ENCODE measurements around the gene CCDC200. TPM values are rescaled to one million over a fixed set of nuclear protein-coding genes. Genes with fewer than 3 reads are reported as not detected.

Gene CCDC200
- total and polyA plus RNA-seq, 2 of the 13 experiments (the other 11 are each of a cell fraction or from before 2014, with no cell fraction given): not detected

DNA sequence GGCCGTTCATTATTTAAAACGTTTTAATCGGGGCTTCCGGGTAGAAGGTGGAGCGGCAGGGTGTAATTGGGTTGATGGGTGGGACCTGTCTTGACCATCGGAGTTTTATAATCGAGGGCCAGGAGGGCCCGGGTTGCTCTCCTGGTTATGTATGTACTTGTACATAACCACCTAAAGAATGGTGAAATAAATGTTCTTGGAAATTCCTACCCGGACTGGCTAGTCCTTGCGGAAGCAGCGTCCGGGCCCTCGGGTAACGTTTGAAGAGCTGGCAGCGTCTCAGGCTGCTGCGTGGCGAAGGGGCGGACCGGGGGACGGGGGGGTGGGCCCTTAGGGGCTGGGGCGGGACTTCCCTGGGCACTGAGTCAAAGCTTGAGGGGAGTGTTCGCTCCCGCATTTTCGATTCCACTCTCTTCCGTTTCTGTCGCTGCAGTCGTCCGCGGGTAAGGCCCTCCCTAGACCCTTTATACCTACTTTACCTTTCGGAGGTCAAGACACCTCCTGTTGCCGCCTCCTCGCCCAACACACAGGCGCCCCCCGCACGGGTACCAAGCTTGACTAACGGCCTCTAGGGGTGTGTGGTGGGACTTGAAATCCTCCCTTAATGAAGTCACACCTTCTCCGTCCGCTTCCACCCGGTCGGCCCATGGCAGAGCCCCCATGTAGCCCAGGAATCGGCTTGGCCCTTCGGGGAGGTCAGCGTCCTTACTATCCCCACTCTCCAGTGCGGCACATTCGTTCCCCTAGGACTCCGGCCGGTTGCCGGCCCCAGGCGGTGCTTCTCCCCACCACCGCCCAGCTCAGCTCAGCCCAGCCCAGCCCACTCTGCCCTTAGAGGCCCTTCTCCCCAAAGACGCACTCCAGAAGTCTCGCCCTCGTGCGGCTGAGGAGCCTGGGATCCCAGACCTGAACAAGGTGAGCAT is 16.7 kb downstream of the CCDC200 start, which contains the start of gene TMEM106A (continued):
- TF ChIP-seq AGO2 (optimal IDR thresholded peaks at IDR 0.05; ENCODE audit: low read depth, low read length) (peak; percentile 96), ZBTB14 (CRISPR knock-in tag; IDR thresholded peaks at IDR 0.05) (0 out of 2 replicates have a peak, but pooled peaks have one; percentile 15), RCOR2 (CRISPR knock-in tag; IDR thresholded peaks at IDR 0.05) (no peak; the same call in 1 of the 2 replicates), POLR2AphosphoS5 (IDR thresholded peaks at IDR 0.05; ENCODE audit: low read depth, low read length) (peak; percentile 97), RORA (CRISPR knock-in tag; IDR thresholded peaks at IDR 0.05) (0 out of 2 replicates have a peak, but pooled peaks have one; percentile 34), GMEB1 (CRISPR knock-in tag; IDR thresholded peaks at IDR 0.05; ENCODE audit: borderline replicate concordance) (no peak; the same call in 1 of the 2 replicates), TAF1 (CRISPR knock-in tag; IDR thresholded peaks at IDR 0.05) (peak; percentile 87), SP1 (IDR thresholded peaks at IDR 0.05) (no peak), SP1 (CRISPR knock-in tag; IDR thresholded peaks at IDR 0.05) (peak; percentile 36; the same call in 1 of the 2 replicates), RAD51 (IDR thresholded peaks at IDR 0.05; ENCODE audit: borderline replicate concordance) (no peak), CAMTA2 (CRISPR knock-in tag; IDR thresholded peaks at IDR 0.05; ENCODE audit: borderline replicate concordance) (peak; percentile 69; the same call in 1 of the 2 replicates), SP4 (CRISPR knock-in tag; IDR thresholded peaks at IDR 0.05) (peak; percentile 78), ZSCAN21 (CRISPR knock-in tag; IDR thresholded peaks at IDR 0.05; ENCODE audit: borderline replicate concordance) (0 out of 2 replicates have a peak, but pooled peaks have one; percentile 48), STAT6 (CRISPR knock-in tag; IDR thresholded peaks at IDR 0.05; ENCODE audit: borderline replicate concordance) (0 out of 2 replicates have a peak, but pooled peaks have one; percentile 13), ZBTB20 (CRISPR knock-in tag; IDR thresholded peaks at IDR 0.05; ENCODE audit: borderline replicate concordance, low read depth) (no peak; the same call in 1 of the 2 replicates), ONECUT2 (CRISPR knock-in tag; IDR thresholded peaks at IDR 0.05) (no peak)
- TF ChIP-seq, protein P1, sequence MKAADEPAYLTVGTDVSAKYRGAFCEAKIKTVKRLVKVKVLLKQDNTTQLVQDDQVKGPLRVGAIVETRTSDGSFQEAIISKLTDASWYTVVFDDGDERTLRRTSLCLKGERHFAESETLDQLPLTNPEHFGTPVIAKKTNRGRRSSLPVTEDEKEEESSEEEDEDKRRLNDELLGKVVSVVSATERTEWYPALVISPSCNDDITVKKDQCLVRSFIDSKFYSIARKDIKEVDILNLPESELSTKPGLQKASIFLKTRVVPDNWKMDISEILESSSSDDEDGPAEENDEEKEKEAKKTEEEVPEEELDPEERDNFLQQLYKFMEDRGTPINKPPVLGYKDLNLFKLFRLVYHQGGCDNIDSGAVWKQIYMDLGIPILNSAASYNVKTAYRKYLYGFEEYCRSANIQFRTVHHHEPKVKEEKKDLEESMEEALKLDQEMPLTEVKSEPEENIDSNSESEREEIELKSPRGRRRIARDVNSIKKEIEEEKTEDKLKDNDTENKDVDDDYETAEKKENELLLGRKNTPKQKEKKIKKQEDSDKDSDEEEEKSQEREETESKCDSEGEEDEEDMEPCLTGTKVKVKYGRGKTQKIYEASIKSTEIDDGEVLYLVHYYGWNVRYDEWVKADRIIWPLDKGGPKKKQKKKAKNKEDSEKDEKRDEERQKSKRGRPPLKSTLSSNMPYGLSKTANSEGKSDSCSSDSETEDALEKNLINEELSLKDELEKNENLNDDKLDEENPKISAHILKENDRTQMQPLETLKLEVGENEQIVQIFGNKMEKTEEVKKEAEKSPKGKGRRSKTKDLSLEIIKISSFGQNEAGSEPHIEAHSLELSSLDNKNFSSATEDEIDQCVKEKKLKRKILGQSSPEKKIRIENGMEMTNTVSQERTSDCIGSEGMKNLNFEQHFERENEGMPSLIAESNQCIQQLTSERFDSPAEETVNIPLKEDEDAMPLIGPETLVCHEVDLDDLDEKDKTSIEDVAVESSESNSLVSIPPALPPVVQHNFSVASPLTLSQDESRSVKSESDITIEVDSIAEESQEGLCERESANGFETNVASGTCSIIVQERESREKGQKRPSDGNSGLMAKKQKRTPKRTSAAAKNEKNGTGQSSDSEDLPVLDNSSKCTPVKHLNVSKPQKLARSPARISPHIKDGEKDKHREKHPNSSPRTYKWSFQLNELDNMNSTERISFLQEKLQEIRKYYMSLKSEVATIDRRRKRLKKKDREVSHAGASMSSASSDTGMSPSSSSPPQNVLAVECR (CRISPR knock-in tag; IDR thresholded peaks at IDR 0.05; ENCODE audit: borderline replicate concordance): peak; percentile 72; the same call in 1 of the 2 replicates

Data from HepG2 (cell line).